Measurements from ENCODE around the gene HMCN2. TPM values are rescaled to one million over a fixed set of nuclear protein-coding genes. Genes with fewer than 3 reads are reported as not detected.

The HMCN2 gene
- total RNA-seq, 4 donors from 2014 or later, result 0.68 to 9.2 (median 4.7) TPM

DNA sequence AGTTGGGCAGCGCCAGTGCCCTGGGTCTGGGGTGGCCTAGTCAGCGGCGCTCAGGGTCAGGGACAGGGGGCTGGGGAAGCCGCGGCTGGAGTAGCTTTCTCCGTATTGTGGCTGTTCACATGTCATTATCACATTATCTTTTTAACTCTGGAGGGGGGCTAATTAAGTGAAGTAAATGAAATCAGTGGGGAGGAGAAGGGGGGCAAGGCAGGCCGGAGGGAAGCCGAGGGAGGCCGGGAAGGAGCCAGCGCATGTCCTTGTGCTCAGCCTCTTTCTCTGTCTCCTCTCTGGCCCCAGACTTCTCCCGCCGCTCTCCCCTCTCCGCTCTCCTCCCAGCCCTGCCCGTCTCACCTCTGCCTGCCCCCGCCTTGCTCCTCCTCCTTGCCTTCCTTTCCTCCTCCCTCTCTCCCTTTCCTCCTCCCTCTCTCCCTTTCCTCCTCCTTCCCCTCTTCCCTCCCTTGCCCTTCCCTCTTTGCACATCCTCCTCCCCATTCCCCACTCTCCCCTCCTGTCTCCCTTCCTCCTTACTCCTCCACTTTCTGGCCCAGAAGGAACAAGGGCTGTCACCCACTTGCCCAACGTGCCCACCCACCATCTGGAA is 217.9 kb downstream of the HMCN2 start:
- TF ChIP-seq, protein P1, sequence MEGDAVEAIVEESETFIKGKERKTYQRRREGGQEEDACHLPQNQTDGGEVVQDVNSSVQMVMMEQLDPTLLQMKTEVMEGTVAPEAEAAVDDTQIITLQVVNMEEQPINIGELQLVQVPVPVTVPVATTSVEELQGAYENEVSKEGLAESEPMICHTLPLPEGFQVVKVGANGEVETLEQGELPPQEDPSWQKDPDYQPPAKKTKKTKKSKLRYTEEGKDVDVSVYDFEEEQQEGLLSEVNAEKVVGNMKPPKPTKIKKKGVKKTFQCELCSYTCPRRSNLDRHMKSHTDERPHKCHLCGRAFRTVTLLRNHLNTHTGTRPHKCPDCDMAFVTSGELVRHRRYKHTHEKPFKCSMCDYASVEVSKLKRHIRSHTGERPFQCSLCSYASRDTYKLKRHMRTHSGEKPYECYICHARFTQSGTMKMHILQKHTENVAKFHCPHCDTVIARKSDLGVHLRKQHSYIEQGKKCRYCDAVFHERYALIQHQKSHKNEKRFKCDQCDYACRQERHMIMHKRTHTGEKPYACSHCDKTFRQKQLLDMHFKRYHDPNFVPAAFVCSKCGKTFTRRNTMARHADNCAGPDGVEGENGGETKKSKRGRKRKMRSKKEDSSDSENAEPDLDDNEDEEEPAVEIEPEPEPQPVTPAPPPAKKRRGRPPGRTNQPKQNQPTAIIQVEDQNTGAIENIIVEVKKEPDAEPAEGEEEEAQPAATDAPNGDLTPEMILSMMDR (IDR thresholded peaks at IDR 0.05; ENCODE audit: low read depth), result no peak

Small RNA genes lying within 50 kb of the gene (small RNA-seq; reads per million reads assigned to genes)
- not detected for gene RN7SL665P

Other genes starting within 250 kb of the HMCN2 start
- gene FNBP1, start 222.6 kb upstream of the HMCN2 start, total RNA-seq, result 10 to 100 TPM; 34.1 to 68.6 (median 50.7) TPM
- 10 to 100 TPM; 20.7 to 27.7 (median 25.6) TPM for gene GPR107, start 211.9 kb upstream of the HMCN2 start, total RNA-seq
- 1 to 10 TPM in 2 of 4 donors, under 1 TPM in 2; 0.19 to 4.4 (median 1.8) TPM for gene NCS1, start 93.4 kb upstream of the HMCN2 start, total RNA-seq
- 100 to 1,000 TPM; 302 to 485 (median 393) TPM for gene ASS1, start 179.2 kb downstream of the HMCN2 start, total RNA-seq